GM23338 (cell line): ENCODE measurements around the gene HOXD1.

Experiments
- CTCF ChIP-seq, 2 experiments: fragments of 200-600 bp in 1 of 2; sonication (generic) in 1 of 2; conservative IDR thresholded peaks; 2 replicates each; pipeline versions ENCODE4 v1.5.1 to v1.6.1; 2016 to 2017; ENCODE audit warnings: antibody characterized with exemption in 2 of 2, low read depth in 2 of 2, mild to moderate bottlenecking in 2 of 2, moderate library complexity in 1 of 2
- EZH2 ChIP-seq: fragments of 200-600 bp; sonication (generic); IDR thresholded peaks from one replicate; pipeline ENCODE4 v1.8.0; 2017; ENCODE audit warnings: antibody characterized with exemption, mild to moderate bottlenecking, low read depth; ENCODE audit not compliant: unreplicated experiment
- EZH2phosphoT487 ChIP-seq: fragments of 200-600 bp; sonication (generic); IDR thresholded peaks from one replicate; pipeline ENCODE4 v1.8.1; 2018; ENCODE audit warnings: antibody characterized with exemption; ENCODE audit not compliant: unreplicated experiment
- POLR2AphosphoS5 ChIP-seq: IDR thresholded peaks from 2 replicates; pipeline ENCODE4 v1.6.1; 2016; ENCODE audit warnings: antibody characterized with exemption, low read depth

DNA sequence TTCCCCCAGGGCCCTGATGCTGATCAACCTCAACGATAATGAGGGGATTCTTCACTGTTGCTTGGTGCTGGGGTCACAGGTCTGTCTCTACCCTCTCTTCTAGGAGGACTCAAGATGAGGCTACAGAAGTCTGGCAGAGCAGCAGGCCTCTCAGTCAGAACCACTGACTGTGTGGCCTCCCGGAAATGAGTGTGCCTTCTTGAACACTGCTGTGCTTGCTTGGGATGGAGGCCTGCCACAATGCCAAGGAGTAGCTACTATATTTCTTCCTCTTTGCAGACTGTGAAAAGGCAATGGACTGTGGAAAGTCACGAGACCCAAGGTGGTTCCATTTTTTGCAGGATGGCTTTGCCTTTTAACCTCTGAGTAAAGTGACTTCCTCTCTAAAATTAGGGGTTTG is 5.8 kb upstream of the HOXD1 start:
- no peak for TF ChIP-seq EZH2
- no peak for TF ChIP-seq CTCF (conservative IDR thresholded peaks at IDR 0.05; ENCODE audit: low read depth in 2 of 2)
- TF ChIP-seq POLR2AphosphoS5: no peak
- TF ChIP-seq EZH2phosphoT487: no peak
